Sigmoid colon (tissue), 7 donors: ENCODE measurements around the gene FSTL5. TPM values are rescaled to one million over a fixed set of nuclear protein-coding genes. Genes with fewer than 3 reads are reported as not detected.

ENCODE experiments used
- DNase-seq: peaks from one replicate; pipeline ENCODE4 v3.0.0-alpha.2; 2019
- H3K27ac ChIP-seq, 4 donors: fragments of 200-600 bp; sonication (generic); one replicate each; pipeline ENCODE4 v1.5.1; 2016 to 2019; ENCODE audit warnings: mild to moderate bottlenecking in 1 of 4
- H3K27me3 ChIP-seq, 3 donors: fragments of 200-600 bp; sonication (generic); one replicate each; pipeline ENCODE4 v1.5.1; 2019; ENCODE audit warnings: mild to moderate bottlenecking in 1 of 3
- H3K36me3 ChIP-seq, 4 donors: fragments of 200-600 bp; sonication (generic); one replicate each; pipeline ENCODE4 v1.5.1; 2016 to 2019
- H3K4me1 ChIP-seq, 4 donors: fragments of 200-600 bp; sonication (generic); one replicate each; pipeline ENCODE4 v1.5.1; 2017 to 2019
- H3K4me3 ChIP-seq, 4 donors: fragments of 200-600 bp; sonication (generic); one replicate each; pipeline ENCODE4 v1.5.1; 2017 to 2019; ENCODE audit warnings: mild to moderate bottlenecking in 2 of 4, moderate library complexity in 1 of 4
- H3K9me3 ChIP-seq, 4 donors: fragments of 200-600 bp in 3 of 4; sonication (generic) in 3 of 4; one replicate each; pipeline versions ENCODE4 v1.5.1 to v1.6.1; 2013 to 2019
- CTCF ChIP-seq, 4 experiments: fragments of 450-650 bp in 3 of 4; fragments of 200-600 bp in 1 of 4; IDR thresholded peaks; one replicate each; pipeline ENCODE4 v1.5.1; 2016 to 2019; ENCODE audit warnings: antibody characterized with exemption in 4 of 4, mild to moderate bottlenecking in 3 of 4, moderate library complexity in 2 of 4
- EP300 ChIP-seq, 4 donors: sonication (generic); formaldehyde crosslinking; IDR thresholded peaks; one replicate each; pipeline ENCODE4 v1.6.1; 2017; ENCODE audit warnings: antibody characterized with exemption in 4 of 4
- POLR2A ChIP-seq, 2 donors: fragments of 450-650 bp; IDR thresholded peaks; one replicate each; pipeline ENCODE4 v1.6.1; 2016; ENCODE audit warnings: antibody characterized with exemption in 2 of 2, mild to moderate bottlenecking in 2 of 2, moderate library complexity in 2 of 2
- POLR2AphosphoS5 ChIP-seq, 4 donors: sonication (generic); formaldehyde crosslinking; IDR thresholded peaks; one replicate each; pipeline ENCODE4 v1.6.1; 2017; ENCODE audit warnings: antibody characterized with exemption in 4 of 4
- WGBS, 2 donors: extraction: QIAGEN DNeasy Blood & Tissue Kit; methylation state at CpG; one replicate each; pipeline ENCODE4 v1.1.7; 2013; 5-methylcytosine and 5-hydroxymethylcytosine counted together
- intact Hi-C: fragments of 100-400 bp; cut with DNase I; formaldehyde crosslinking; loops from one replicate; pipeline ENCODE4 v1.15.1; 2023
- polyA plus RNA-seq, 3 donors: library from polyadenylated mRNA; stranded (reverse); fragments of 200-250 nt; gene quantifications; one replicate each; pipeline ENCODE4 v1.2.3, GENCODE V29; 2013
- total RNA-seq, 4 donors: library from RNA; depleted of rRNA; stranded (reverse); fragments of >200 nt; gene quantifications; one replicate each; pipeline ENCODE4 v1.1.0, GENCODE V29; 2016
- donor health status: healthy with polysubstance abuse.
- donor health status: Bipolar disorder and iron deficiency.
- donor health status: healthy.

FSTL5 gene
- total and polyA plus RNA-seq, 7 donors, result 0.42 to 1.8 (median 0.82) TPM; not detected in 2

GRCh38 chr4:161827013-161827412 is 336.8 kb downstream of the FSTL5 start:
- H3K4me1 ChIP-seq, result no peaks in the 10 kb centered on the region
- no peak for DNase-seq
- H3K36me3 ChIP-seq, result no peaks in the 10 kb centered on the region
- intact Hi-C loops, result no loop called here
- no peaks in the 10 kb centered on the region for H3K27me3 ChIP-seq
- TF ChIP-seq EP300 (IDR thresholded peaks at IDR 0.05) (no peak), CTCF (IDR thresholded peaks at IDR 0.05) (no peak), POLR2AphosphoS5 (IDR thresholded peaks at IDR 0.05) (no peak), POLR2A (IDR thresholded peaks at IDR 0.05) (no peak)
- no peak overlapping the region for H3K4me3 ChIP-seq
- 90 to 93% methylated on average over 3 of the region's 3 CpGs for WGBS, 2 donors
- peaks cover 0 to 3% (median 0%) of the 10 kb centered on the region in 4 donors for H3K9me3 ChIP-seq
- H3K27ac ChIP-seq, result no peak overlapping the region

GRCh38 chr4:161823450-161823849 is 340.4 kb downstream of the FSTL5 start:
- no peaks in the 10 kb centered on the region for H3K27me3 ChIP-seq
- H3K4me1 ChIP-seq, result no peaks in the 10 kb centered on the region
- H3K36me3 ChIP-seq, result no peaks in the 10 kb centered on the region
- H3K4me3 ChIP-seq, result no peak overlapping the region
- peaks cover 0 to 3% (median 0%) of the 10 kb centered on the region in 4 donors for H3K9me3 ChIP-seq
- no peak for TF ChIP-seq CTCF (IDR thresholded peaks at IDR 0.05)
- TF ChIP-seq EP300 (IDR thresholded peaks at IDR 0.05), result no peak
- TF ChIP-seq POLR2A (IDR thresholded peaks at IDR 0.05), result no peak
- no peak for TF ChIP-seq POLR2AphosphoS5 (IDR thresholded peaks at IDR 0.05)
- 97% methylated on average over 1 of the region's 1 CpG for WGBS, 2 donors
- DNase-seq, result no peak
- no peak overlapping the region for H3K27ac ChIP-seq
- intact Hi-C loops, result no loop called here

- Histone ChIP-seq H3K9me3 (peaks cover 0 to 3% (median 0%) of the 10 kb centered on the region in 4 donors), H3K4me3 (no peak overlapping the region), H3K27me3 (no peaks in the 10 kb centered on the region), H3K27ac (no peak overlapping the region), H3K4me1 (no peaks in the 10 kb centered on the region), H3K36me3 (no peaks in the 10 kb centered on the region)
- intact Hi-C loops, result no loop called here
- TF ChIP-seq CTCF (IDR thresholded peaks at IDR 0.05) (no peak), POLR2AphosphoS5 (IDR thresholded peaks at IDR 0.05) (no peak), POLR2A (IDR thresholded peaks at IDR 0.05) (no peak), EP300 (IDR thresholded peaks at IDR 0.05) (no peak)
- WGBS, 2 donors, result 98% methylated on average over 1 of the region's 1 CpG
- DNase-seq, result no peak
These were observed 341.6 kb downstream of the FSTL5 start for GRCh38 chr4:161822174-161822573.

DNA sequence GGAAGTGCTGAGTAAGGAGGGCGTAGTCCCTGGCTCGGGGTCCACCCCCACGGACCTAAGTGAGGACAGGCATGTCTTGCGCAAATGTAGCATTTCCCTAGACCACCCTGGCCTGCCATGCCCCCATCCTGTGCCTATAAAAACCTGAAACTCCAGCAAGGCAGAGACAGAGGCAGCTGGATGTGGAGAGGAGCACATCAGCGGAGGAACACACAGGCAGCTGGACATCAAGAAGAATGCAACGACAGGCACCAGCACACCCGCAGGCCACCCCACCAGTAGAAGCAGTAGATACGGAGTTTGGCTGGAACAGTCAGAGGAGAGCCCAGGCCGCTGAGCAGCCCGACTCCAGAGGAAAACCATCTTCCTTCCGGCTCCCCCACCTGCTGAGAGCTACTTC is 345.9 kb downstream of the FSTL5 start:
- WGBS, 2 donors, result 69 to 79% methylated on average over 11 of the region's 11 CpGs
- DNase-seq, result no peak
- intact Hi-C loops, result no loop called here
- Histone ChIP-seq H3K36me3 (no peaks in the 10 kb centered on the region), H3K4me1 (no peaks in the 10 kb centered on the region), H3K27ac (no peak overlapping the region), H3K9me3 (peaks cover 0 to 2% (median 0%) of the 10 kb centered on the region in 4 donors), H3K4me3 (no peak overlapping the region), H3K27me3 (no peaks in the 10 kb centered on the region)
- TF ChIP-seq CTCF (IDR thresholded peaks at IDR 0.05) (no peak), POLR2AphosphoS5 (IDR thresholded peaks at IDR 0.05) (no peak), POLR2A (IDR thresholded peaks at IDR 0.05) (no peak), EP300 (IDR thresholded peaks at IDR 0.05) (no peak)

GRCh38 chr4:161816958-161817357 is 346.8 kb downstream of the FSTL5 start:
- H3K27ac ChIP-seq, result no peak overlapping the region
- no peaks in the 10 kb centered on the region for H3K4me1 ChIP-seq
- no peak overlapping the region for H3K4me3 ChIP-seq
- intact Hi-C loops, result no loop called here
- TF ChIP-seq EP300 (IDR thresholded peaks at IDR 0.05) (no peak), POLR2AphosphoS5 (IDR thresholded peaks at IDR 0.05) (no peak), POLR2A (IDR thresholded peaks at IDR 0.05) (no peak), CTCF (IDR thresholded peaks at IDR 0.05) (no peak)
- H3K27me3 ChIP-seq, result no peaks in the 10 kb centered on the region
- H3K9me3 ChIP-seq, result no peaks in the 10 kb centered on the region
- no peaks in the 10 kb centered on the region for H3K36me3 ChIP-seq
- no peak for DNase-seq
- WGBS, 2 donors, result 92 to 96% methylated on average over 1 of the region's 1 CpG
